CD14-positive monocyte (primary cell): Measurements from ENCODE around the gene CCDC169. TPM values are rescaled to one million over a fixed set of nuclear protein-coding genes. Genes with fewer than 3 reads are reported as not detected.

Source experiments
- DNase-seq, 3 donors: peaks; one replicate each; pipeline ENCODE4 v3.0.0-alpha.2; 2011 to 2022
- H2AFZ ChIP-seq: 2 replicates; pipeline ENCODE4 v1.6.0; 2012; ENCODE audit warnings: mild to moderate bottlenecking, low read depth, low read length, inconsistent platforms; ENCODE audit not compliant: insufficient read depth, poor library complexity, severe bottlenecking
- H3K27ac ChIP-seq, 2 donors: 1 replicate in 1 of 2; 2 replicates in 1 of 2; pipeline ENCODE4 v1.5.1; 2012 to 2013; ENCODE audit warnings: low read length in 2 of 2, control low read depth in 1 of 2, inconsistent platforms in 1 of 2, low read depth in 1 of 2, mild to moderate bottlenecking in 1 of 2
- H3K27me3 ChIP-seq, 2 donors: one replicate each; pipeline versions ENCODE4 v1.6.0 to v1.6.1; 2011 to 2013; ENCODE audit warnings: low read length in 2 of 2; ENCODE audit not compliant: control insufficient read depth in 2 of 2, insufficient read depth in 2 of 2
- H3K36me3 ChIP-seq, 2 donors: replicated peaks in 1 of 2; 1 replicate in 1 of 2; 2 replicates in 1 of 2; pipeline versions ENCODE4 v1.5.1 to v1.6.1; 2012 to 2013; ENCODE audit warnings: low read length in 2 of 2, control low read depth in 1 of 2, inconsistent platforms in 1 of 2, mild to moderate bottlenecking in 1 of 2; ENCODE audit not compliant: insufficient read depth in 2 of 2, control insufficient read depth in 1 of 2
- H3K4me1 ChIP-seq, 2 donors: 1 replicate in 1 of 2; 2 replicates in 1 of 2; pipeline versions ENCODE4 v1.5.1 to v1.6.1; 2012 to 2013; ENCODE audit warnings: low read length in 2 of 2, control low read depth in 1 of 2, inconsistent platforms in 1 of 2, mild to moderate bottlenecking in 1 of 2, moderate library complexity in 1 of 2; ENCODE audit not compliant: insufficient read depth in 2 of 2, control insufficient read depth in 1 of 2
- H3K4me2 ChIP-seq: replicated peaks from 2 replicates; pipeline ENCODE3; 2012; ENCODE audit warnings: low read length, moderate library complexity, mild to moderate bottlenecking; ENCODE audit not compliant: poor library complexity, severe bottlenecking; ENCODE audit errors: extremely low read depth
- H3K4me3 ChIP-seq, 3 experiments: fragments of 200-600 bp in 1 of 3; sonication (generic) in 1 of 3; replicated peaks in 1 of 3; 1 replicate in 2 of 3; 2 replicates in 1 of 3; pipeline ENCODE4 v1.5.1; 2011 to 2013; ENCODE audit warnings: low read length in 3 of 3, mild to moderate bottlenecking in 3 of 3, control low read depth in 2 of 3, low read depth in 2 of 3, inconsistent platforms in 1 of 3, moderate library complexity in 1 of 3
- H3K79me2 ChIP-seq: 2 replicates; pipeline ENCODE4 v1.6.0; 2012; ENCODE audit warnings: mild to moderate bottlenecking, control low read depth, inconsistent platforms, low read length, moderate library complexity; ENCODE audit not compliant: insufficient read depth
- H3K9ac ChIP-seq: 2 replicates; pipeline ENCODE4 v1.6.0; 2017; ENCODE audit warnings: low read length, mild to moderate bottlenecking; ENCODE audit not compliant: insufficient read depth, poor library complexity, severe bottlenecking
- H3K9me3 ChIP-seq, 2 donors: replicated peaks in 1 of 2; 1 replicate in 1 of 2; 2 replicates in 1 of 2; pipeline versions ENCODE4 v1.5.1 to v1.6.1; 2012 to 2013; ENCODE audit warnings: low read length in 2 of 2, control low read depth in 1 of 2; ENCODE audit not compliant: control insufficient read depth in 1 of 2, insufficient read depth in 1 of 2
- H4K20me1 ChIP-seq: 2 replicates; pipeline ENCODE4 v1.6.0; 2012; ENCODE audit warnings: mild to moderate bottlenecking, low read length, control low read depth, moderate library complexity; ENCODE audit not compliant: insufficient read depth
- H3K27ac Mint-ChIP-seq, 7 donors: one replicate each; pipeline ENCODE4 v1.8.0; 2020; ENCODE audit warnings: mild to moderate bottlenecking in 7 of 7, mixed read lengths in 7 of 7, moderate library complexity in 6 of 7, inconsistent platforms in 2 of 7
- H3K27me3 Mint-ChIP-seq, 3 donors: one replicate each; pipeline ENCODE4 v1.8.0; 2021 to 2022; ENCODE audit warnings: low read depth in 3 of 3, mild to moderate bottlenecking in 3 of 3, mixed read lengths in 3 of 3, moderate library complexity in 3 of 3, inconsistent platforms in 1 of 3
- H3K36me3 Mint-ChIP-seq, 2 donors: one replicate each; pipeline ENCODE4 v1.8.0; 2020; ENCODE audit warnings: mixed read lengths in 2 of 2, inconsistent platforms in 1 of 2, mild to moderate bottlenecking in 1 of 2
- H3K4me1 Mint-ChIP-seq: one replicate; pipeline ENCODE4 v1.8.0; 2020; ENCODE audit warnings: mild to moderate bottlenecking, mixed read lengths
- H3K4me3 Mint-ChIP-seq, 2 donors: one replicate each; pipeline ENCODE4 v1.8.0; 2020; ENCODE audit warnings: mild to moderate bottlenecking in 2 of 2, mixed read lengths in 2 of 2, moderate library complexity in 1 of 2
- H3K9me3 Mint-ChIP-seq, 7 donors: one replicate each; pipeline ENCODE4 v1.8.0; 2020 to 2022; ENCODE audit warnings: mixed read lengths in 7 of 7, mild to moderate bottlenecking in 6 of 7, moderate library complexity in 6 of 7, inconsistent platforms in 2 of 7
- WGBS: methylation state at CpG from one replicate; pipeline ENCODE4 v1.1.5; 2013; ENCODE audit warnings: missing lambda C conversion rate; ENCODE audit not compliant: insufficient coverage; 5-methylcytosine and 5-hydroxymethylcytosine counted together
- intact Hi-C, 2 donors: fragments of 100-400 bp; cut with micrococcal nuclease; formaldehyde crosslinking; loops; one replicate each; pipeline versions ENCODE4 v1.15.0 to v1.15.1; 2023
- polyA plus RNA-seq, 3 donors: library from polyadenylated mRNA; depleted of rRNA in 1 of 3; unstranded in 2 of 3; stranded (reverse) in 1 of 3; fragments of 300-500 nt in 2 of 3; fragments of >200 nt in 1 of 3; fragmentation: Illumina TruSeq in 2 of 3; gene quantifications; 1 replicate in 2 of 3; 2 replicates in 1 of 3; pipeline ENCODE4 v1.2.3, GENCODE V29; 2012 to 2021
- TF ChIP-seq, protein P1 (sequence below): fragments of 200-600 bp; IDR thresholded peaks from one replicate; pipeline ENCODE4 v1.8.0; 2022; ENCODE audit warnings: antibody characterized with exemption, mild to moderate bottlenecking

Gene CCDC169
- polyA plus RNA-seq, 3 donors = 0.03 TPM; not detected in 2

DNA sequence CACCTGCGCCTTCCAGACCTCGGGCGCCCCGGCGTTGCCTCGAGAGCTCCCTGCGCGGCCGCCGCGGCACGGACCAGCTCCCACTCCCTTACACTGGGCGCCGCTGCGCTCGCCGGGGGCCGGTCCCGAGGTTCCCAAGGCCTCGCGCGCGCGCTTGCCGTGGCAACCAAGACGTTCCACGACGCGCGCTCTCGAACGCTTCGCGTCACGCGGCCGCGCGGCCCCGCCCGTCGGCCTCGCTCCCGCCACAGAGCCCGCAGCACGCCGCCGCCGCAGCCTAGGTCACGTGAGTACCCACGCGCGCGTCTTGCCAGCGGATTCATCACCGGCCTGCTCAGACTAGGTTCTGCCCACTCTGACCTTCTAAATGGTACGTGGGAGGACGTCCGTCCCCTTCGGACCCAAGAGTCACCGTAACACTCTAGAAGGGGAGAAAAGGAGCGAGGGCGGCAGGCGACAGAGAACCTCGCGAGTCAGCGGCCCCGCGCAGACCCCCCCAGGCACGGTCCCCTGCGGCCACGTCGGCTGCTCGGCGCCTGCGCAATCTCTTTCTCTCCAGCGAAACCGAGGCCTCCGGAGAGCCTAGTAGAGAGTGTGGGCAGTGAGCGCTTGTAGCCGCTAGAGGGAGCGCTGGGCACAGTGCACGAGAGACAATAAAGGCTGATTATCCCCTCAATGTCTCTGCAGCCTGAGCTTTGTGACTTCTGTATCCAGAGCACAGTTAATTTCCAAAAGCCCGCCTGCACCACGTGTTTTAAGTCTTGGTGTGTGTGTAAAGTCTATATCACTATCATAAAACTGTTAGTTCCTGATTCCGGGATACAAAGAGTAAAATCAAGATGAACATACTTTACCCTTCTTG is 48.8 kb upstream of the CCDC169 start, which contains the start of gene SPART:
Gene SPART (minus strand): TSS at position 173 of the 862 bp plus-strand sequence. CDS start 10,564 bp downstream, outside the sequence.
- Histone ChIP-seq H3K79me2 (peaks cover 43% of the 10 kb centered on the region), H3K4me2 (peak within 1 kb of the TSS; percentile 68), H3K4me3 (peak within 1 kb of the TSS; percentile 72 to 98 (median 90)), H3K36me3 (no peaks in the 10 kb centered on the region), H4K20me1 (no peaks in the 10 kb centered on the region), H3K27ac (peak within 1 kb of the TSS; percentile 95 to 100), H3K9ac (peak within 1 kb of the TSS; percentile 95), H3K27me3 (no peaks in the 10 kb centered on the region), H3K4me1 (peaks cover 32 to 40% of the 10 kb centered on the region in 2 donors), H2AFZ (peak within 1 kb of the TSS; percentile 76), H3K9me3 (no peaks in the 10 kb centered on the region)
- no peaks in the 10 kb centered on the region for H3K9me3 Mint-ChIP-seq
- DNase-seq = peak; percentile 92 to 97 (median 94)
- peaks cover 38% of the 10 kb centered on the region for H3K4me1 Mint-ChIP-seq
- peak within 1 kb of the TSS; percentile 89 to 94 for H3K4me3 Mint-ChIP-seq
- H3K27ac Mint-ChIP-seq = peak within 1 kb of the TSS; percentile 99 to 100 (median 99)
- intact Hi-C loops = loop anchor here in 1 of 2 donors (5.0 kb wide), 3 partner anchors 391 to 656 kb away; partner anchors contain the start of genes EXOSC8 and RFXAP
- H3K27me3 Mint-ChIP-seq = no peaks in the 10 kb centered on the region
- TF ChIP-seq, protein P1, sequence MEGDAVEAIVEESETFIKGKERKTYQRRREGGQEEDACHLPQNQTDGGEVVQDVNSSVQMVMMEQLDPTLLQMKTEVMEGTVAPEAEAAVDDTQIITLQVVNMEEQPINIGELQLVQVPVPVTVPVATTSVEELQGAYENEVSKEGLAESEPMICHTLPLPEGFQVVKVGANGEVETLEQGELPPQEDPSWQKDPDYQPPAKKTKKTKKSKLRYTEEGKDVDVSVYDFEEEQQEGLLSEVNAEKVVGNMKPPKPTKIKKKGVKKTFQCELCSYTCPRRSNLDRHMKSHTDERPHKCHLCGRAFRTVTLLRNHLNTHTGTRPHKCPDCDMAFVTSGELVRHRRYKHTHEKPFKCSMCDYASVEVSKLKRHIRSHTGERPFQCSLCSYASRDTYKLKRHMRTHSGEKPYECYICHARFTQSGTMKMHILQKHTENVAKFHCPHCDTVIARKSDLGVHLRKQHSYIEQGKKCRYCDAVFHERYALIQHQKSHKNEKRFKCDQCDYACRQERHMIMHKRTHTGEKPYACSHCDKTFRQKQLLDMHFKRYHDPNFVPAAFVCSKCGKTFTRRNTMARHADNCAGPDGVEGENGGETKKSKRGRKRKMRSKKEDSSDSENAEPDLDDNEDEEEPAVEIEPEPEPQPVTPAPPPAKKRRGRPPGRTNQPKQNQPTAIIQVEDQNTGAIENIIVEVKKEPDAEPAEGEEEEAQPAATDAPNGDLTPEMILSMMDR = peak; percentile 97
- H3K36me3 Mint-ChIP-seq = peaks cover 0 to 2% of the 10 kb centered on the region in 2 donors
- under 1% methylated on average over 79 of the region's 86 CpGs for WGBS

DNA sequence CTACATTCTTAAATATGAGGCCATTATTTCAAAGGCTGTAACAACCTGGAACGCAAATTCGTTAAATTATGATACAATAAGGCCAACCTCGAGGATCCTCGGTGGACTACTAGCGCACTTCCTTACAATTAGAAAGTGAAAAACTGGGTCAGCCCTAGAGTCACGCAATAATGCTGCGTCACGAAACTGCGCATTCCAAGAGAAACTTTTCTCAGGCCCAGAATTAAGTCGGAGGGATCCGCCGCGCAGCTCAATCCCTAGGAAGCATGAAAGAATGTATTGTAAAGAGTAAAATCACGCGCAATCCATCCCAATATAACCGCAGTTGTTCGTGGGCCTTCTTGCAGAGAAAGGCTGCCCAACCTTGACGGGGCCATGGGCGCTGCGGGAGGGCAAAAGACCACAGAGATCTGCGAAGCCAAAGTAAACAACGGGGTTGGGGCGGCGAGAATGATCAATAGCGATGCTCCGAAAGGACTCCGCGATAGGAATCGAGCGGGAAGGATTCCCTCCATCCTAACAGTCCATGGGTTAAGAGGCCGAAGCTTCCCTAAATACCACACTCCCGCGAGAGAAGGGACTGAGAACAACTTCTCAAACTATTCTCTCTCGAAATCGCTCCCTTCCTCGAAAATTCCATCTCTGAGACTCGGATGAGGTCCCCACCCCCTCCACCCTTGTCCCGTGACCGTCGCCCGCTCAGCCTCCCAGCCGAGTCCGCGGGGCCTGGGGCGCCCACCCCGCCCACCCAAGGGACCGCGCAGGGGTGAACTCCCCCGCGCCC is 48.0 kb upstream of the CCDC169 start:
- Histone ChIP-seq H3K27ac (peak overlapping the region; percentile 95 to 100), H3K9me3 (no peaks in the 10 kb centered on the region), H3K4me1 (peaks cover 32 to 41% of the 10 kb centered on the region in 2 donors), H3K79me2 (peaks cover 51% of the 10 kb centered on the region), H3K9ac (peak overlapping the region; percentile 95), H3K36me3 (no peaks in the 10 kb centered on the region), H3K4me3 (peak overlapping the region; percentile 72 to 98 (median 90)), H3K4me2 (peak overlapping the region; percentile 68), H2AFZ (peak overlapping the region; percentile 43), H4K20me1 (no peaks in the 10 kb centered on the region), H3K27me3 (no peaks in the 10 kb centered on the region)
- Mint-ChIP-seq H3K27me3 (no peaks in the 10 kb centered on the region), H3K4me3 (peak overlapping the region; percentile 89 to 94), H3K36me3 (peaks cover 0 to 2% of the 10 kb centered on the region in 2 donors), H3K4me1 (peaks cover 41% of the 10 kb centered on the region), H3K9me3 (no peaks in the 10 kb centered on the region), H3K27ac (peak overlapping the region; percentile 99 to 100 (median 99))
- DNase-seq = peak; percentile 82 to 92 (median 83)
- TF ChIP-seq, protein P1 = no peak
- 0% methylated on average over 13 of the region's 50 CpGs for WGBS
- intact Hi-C loops = loop anchor here in 1 of 2 donors (5.0 kb wide), 3 partner anchors 392 to 657 kb away; partner anchors contain the start of genes EXOSC8 and RFXAP
